DND-41 (cell line): ENCODE results near the gene CCDC85A.

Experiments
- CTCF ChIP-seq: IDR thresholded peaks from 2 replicates; pipeline ENCODE4 v1.5.1; 2012; ENCODE audit warnings: borderline replicate concordance, low read length, moderate library complexity, mild to moderate bottlenecking; ENCODE audit not compliant: poor library complexity, severe bottlenecking; ENCODE audit errors: extremely low read depth
- EZH2 ChIP-seq: IDR thresholded peaks from 3 replicates; pipeline ENCODE4 v1.6.1; 2012; ENCODE audit warnings: borderline replicate concordance, low read depth, mild to moderate bottlenecking, moderate library complexity, low read length, inconsistent platforms; ENCODE audit not compliant: severe bottlenecking

- no peak for TF ChIP-seq CTCF
- no peak for TF ChIP-seq EZH2
Measured at GRCh38 chr2:56369316-56369715, 185.5 kb downstream of the CCDC85A start.
